ENCODE results near the gene GIGYF1. TPM values are rescaled to one million over a fixed set of nuclear protein-coding genes. Genes with fewer than 3 reads are reported as not detected.

The GIGYF1 gene
- total and polyA plus RNA-seq, 2 of the 13 experiments (the other 11 are each of a cell fraction or from before 2014, with no cell fraction given): 7.6 to 16.1 TPM

Other genes starting within 250 kb of the GIGYF1 start
- not detected in 2 replicates for gene SPACDR, start 230.0 kb downstream of the GIGYF1 start, total RNA-seq (2016; rRNA removed; fragmentation: Illumina TruSeq; extraction: Trizol)
- 0.24 and 0.41 TPM in 2 replicates for gene SPACDR, start 230.0 kb downstream of the GIGYF1 start, polyA plus RNA-seq (2011; rRNA removed)
- gene TSC22D4, start 215.0 kb downstream of the GIGYF1 start, total RNA-seq (2016; rRNA removed; fragmentation: Illumina TruSeq; extraction: Trizol): 6.3 and 7.7 TPM in 2 replicates
- 8.7 and 10.1 TPM in 2 replicates for gene TSC22D4, start 215.0 kb downstream of the GIGYF1 start, polyA plus RNA-seq (2011; rRNA removed)
- 0.15 TPM in 2 replicates for gene NYAP1, start 210.3 kb downstream of the GIGYF1 start, total RNA-seq (2016; rRNA removed; fragmentation: Illumina TruSeq; extraction: Trizol)
- 0.46 and 0.76 TPM in 2 replicates for gene NYAP1, start 210.3 kb downstream of the GIGYF1 start, polyA plus RNA-seq (2011; rRNA removed)
- gene AGFG2, start 155.0 kb downstream of the GIGYF1 start, total RNA-seq (2016; rRNA removed; fragmentation: Illumina TruSeq; extraction: Trizol): 117 and 132 TPM in 2 replicates
- 125 and 127 TPM in 2 replicates for gene AGFG2, start 155.0 kb downstream of the GIGYF1 start, polyA plus RNA-seq (2011; rRNA removed)
- 0.15 TPM in 1 of 2 replicates, not detected in the other for gene SAP25, start 120.3 kb downstream of the GIGYF1 start, total RNA-seq (2016; rRNA removed; fragmentation: Illumina TruSeq; extraction: Trizol)
- gene SAP25, start 120.3 kb downstream of the GIGYF1 start, polyA plus RNA-seq (2011; rRNA removed): 0.20 TPM in 2 replicates
- 2.9 and 7.0 TPM in 2 replicates for gene LRCH4, start 108.1 kb downstream of the GIGYF1 start, total RNA-seq (2016; rRNA removed; fragmentation: Illumina TruSeq; extraction: Trizol)
- 9.3 and 11.1 TPM in 2 replicates for gene LRCH4, start 108.1 kb downstream of the GIGYF1 start, polyA plus RNA-seq (2011; rRNA removed)
- 0.13 and 0.20 TPM in 2 replicates for gene FBXO24, start 107.9 kb downstream of the GIGYF1 start, total RNA-seq (2016; rRNA removed; fragmentation: Illumina TruSeq; extraction: Trizol)
- gene FBXO24, start 107.9 kb downstream of the GIGYF1 start, polyA plus RNA-seq (2011; rRNA removed): 0.31 and 0.55 TPM in 2 replicates
- 3.9 and 16.0 TPM in 2 replicates for gene PCOLCE, start 91.9 kb downstream of the GIGYF1 start, total RNA-seq (2016; rRNA removed; fragmentation: Illumina TruSeq; extraction: Trizol)
- gene PCOLCE, start 91.9 kb downstream of the GIGYF1 start, polyA plus RNA-seq (2011; rRNA removed): 5.3 and 6.9 TPM in 2 replicates
- 6.1 and 7.6 TPM in 2 replicates for gene MOSPD3, start 81.7 kb downstream of the GIGYF1 start, total RNA-seq (2016; rRNA removed; fragmentation: Illumina TruSeq; extraction: Trizol)
- gene MOSPD3, start 81.7 kb downstream of the GIGYF1 start, polyA plus RNA-seq (2011; rRNA removed): 8.6 and 8.8 TPM in 2 replicates
- 12.5 and 36.9 TPM in 2 replicates for gene TFR2, start 52.7 kb downstream of the GIGYF1 start, total RNA-seq (2016; rRNA removed; fragmentation: Illumina TruSeq; extraction: Trizol)
- 64.2 and 122 TPM in 2 replicates for gene TFR2, start 52.7 kb downstream of the GIGYF1 start, polyA plus RNA-seq (2011; rRNA removed)
- not detected in 2 replicates for gene ACTL6B, start 37.8 kb downstream of the GIGYF1 start, total RNA-seq (2016; rRNA removed; fragmentation: Illumina TruSeq; extraction: Trizol)
- gene ACTL6B, start 37.8 kb downstream of the GIGYF1 start, polyA plus RNA-seq (2011; rRNA removed): not detected in 2 replicates
- 48.3 and 64.3 TPM in 2 replicates for gene GNB2, start 20.5 kb downstream of the GIGYF1 start, total RNA-seq (2016; rRNA removed; fragmentation: Illumina TruSeq; extraction: Trizol)
- gene GNB2, start 20.5 kb downstream of the GIGYF1 start, polyA plus RNA-seq (2011; rRNA removed): 67.1 and 82.0 TPM in 2 replicates
- gene POP7, start 11.9 kb upstream of the GIGYF1 start, total RNA-seq (2016; rRNA removed; fragmentation: Illumina TruSeq; extraction: Trizol): 91.1 and 91.5 TPM in 2 replicates
- gene POP7, start 11.9 kb upstream of the GIGYF1 start, polyA plus RNA-seq (2011; rRNA removed): 63.9 and 70.6 TPM in 2 replicates
- 9.9 and 10.3 TPM in 2 replicates for gene EPO, start 26.2 kb upstream of the GIGYF1 start, total RNA-seq (2016; rRNA removed; fragmentation: Illumina TruSeq; extraction: Trizol)
- 25.7 and 26.2 TPM in 2 replicates for gene EPO, start 26.2 kb upstream of the GIGYF1 start, polyA plus RNA-seq (2011; rRNA removed)
- gene ZAN, start 39.3 kb upstream of the GIGYF1 start, total RNA-seq (2016; rRNA removed; fragmentation: Illumina TruSeq; extraction: Trizol): 0.02 and 0.08 TPM in 2 replicates
- gene ZAN, start 39.3 kb upstream of the GIGYF1 start, polyA plus RNA-seq (2011; rRNA removed): 0.09 and 0.14 TPM in 2 replicates
- gene EPHB4, start 133.3 kb upstream of the GIGYF1 start, total RNA-seq (2016; rRNA removed; fragmentation: Illumina TruSeq; extraction: Trizol): 43.7 and 69.6 TPM in 2 replicates
- gene EPHB4, start 133.3 kb upstream of the GIGYF1 start, polyA plus RNA-seq (2011; rRNA removed): 61.4 and 68.6 TPM in 2 replicates
- 5.4 and 16.6 TPM in 2 replicates for gene SLC12A9, start 158.5 kb upstream of the GIGYF1 start, total RNA-seq (2016; rRNA removed; fragmentation: Illumina TruSeq; extraction: Trizol)
- gene SLC12A9, start 158.5 kb upstream of the GIGYF1 start, polyA plus RNA-seq (2011; rRNA removed): 8.7 and 13.9 TPM in 2 replicates
- 0.38 TPM in 1 of 2 replicates, not detected in the other for gene TRIP6, start 173.1 kb upstream of the GIGYF1 start, total RNA-seq (2016; rRNA removed; fragmentation: Illumina TruSeq; extraction: Trizol)
- 0.30 and 0.34 TPM in 2 replicates for gene TRIP6, start 173.1 kb upstream of the GIGYF1 start, polyA plus RNA-seq (2011; rRNA removed)
- gene SRRT, start 180.9 kb upstream of the GIGYF1 start, total RNA-seq (2016; rRNA removed; fragmentation: Illumina TruSeq; extraction: Trizol): 79.1 and 106 TPM in 2 replicates
- gene SRRT, start 180.9 kb upstream of the GIGYF1 start, polyA plus RNA-seq (2011; rRNA removed): 26.2 and 30.4 TPM in 2 replicates
- 2.8 and 3.3 TPM in 2 replicates for gene UFSP1, start 195.5 kb upstream of the GIGYF1 start, total RNA-seq (2016; rRNA removed; fragmentation: Illumina TruSeq; extraction: Trizol)
- gene UFSP1, start 195.5 kb upstream of the GIGYF1 start, polyA plus RNA-seq (2011; rRNA removed): 0.65 and 1.3 TPM in 2 replicates
- gene ACHE, start 201.6 kb upstream of the GIGYF1 start, total RNA-seq (2016; rRNA removed; fragmentation: Illumina TruSeq; extraction: Trizol): 0.18 TPM in 1 of 2 replicates, not detected in the other
- gene ACHE, start 201.6 kb upstream of the GIGYF1 start, polyA plus RNA-seq (2011; rRNA removed): 0.40 and 0.99 TPM in 2 replicates

Data from HepG2 (cell line).